HG02870 (cell line): ENCODE measurements around the gene MYH9.
A peak's percentile ranks its signal among the peaks of the same experiment; 100 is the strongest.
"Not testable (repeated sequence)": the region's sequence is repeated elsewhere in the genome, so short reads cannot be mapped to it uniquely, and the experiment has no call there.

Source experiments
- ATAC-seq: cut with Tn5 transposase; IDR thresholded peaks from one replicate; pipeline ENCODE4 v1.9.1; 2021; ENCODE audit warnings: mild to moderate bottlenecking, moderate library complexity; ENCODE audit not compliant: unreplicated experiment

The MYH9 gene

DNA sequence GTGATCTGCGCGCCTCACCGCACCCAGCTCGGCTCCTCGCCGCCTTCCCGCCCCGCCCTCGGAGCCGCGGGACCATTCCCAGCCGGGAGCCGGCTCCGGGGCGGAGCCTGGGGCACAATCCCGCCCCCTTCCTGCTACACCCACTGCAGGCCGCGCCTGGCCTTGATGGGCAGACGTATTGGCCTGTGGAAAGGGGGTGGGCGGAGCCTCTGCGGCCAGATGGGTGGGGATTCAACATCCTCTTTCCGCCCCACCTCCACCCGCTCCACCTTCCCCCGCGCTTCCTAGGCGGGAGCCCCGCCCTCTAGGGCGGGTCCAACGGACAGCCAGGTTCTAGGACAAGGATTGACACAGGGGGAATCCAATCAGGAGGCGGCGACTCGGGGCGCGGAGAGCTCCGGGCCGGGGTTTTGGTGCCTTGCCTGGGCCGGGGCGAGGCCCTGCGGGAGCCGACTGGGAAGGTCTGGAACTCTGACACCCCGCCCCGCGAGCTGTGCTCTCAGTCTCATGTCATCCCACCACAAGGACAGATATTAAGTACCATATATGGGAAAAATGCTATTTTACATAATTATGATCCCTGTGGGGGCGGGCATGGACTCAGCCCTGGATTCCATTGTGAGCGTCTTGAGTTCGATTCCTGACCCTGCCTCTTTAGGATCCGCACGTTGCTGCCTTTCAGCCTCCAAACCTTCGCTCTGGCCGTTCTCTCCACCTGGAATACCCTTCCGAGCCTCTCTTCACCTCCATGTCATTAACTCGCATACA, at the start of gene MYH9:
Gene MYH9 (minus strand): TSS at position 9 of the 768 bp plus-strand sequence. CDS start 38,731 bp downstream, outside the sequence.
- peak; percentile 72 for ATAC-seq

- ATAC-seq = peak; percentile 51
These were observed 48.0 kb upstream of the MYH9 start for GRCh38 chr22:36435516-36436415.

DNA sequence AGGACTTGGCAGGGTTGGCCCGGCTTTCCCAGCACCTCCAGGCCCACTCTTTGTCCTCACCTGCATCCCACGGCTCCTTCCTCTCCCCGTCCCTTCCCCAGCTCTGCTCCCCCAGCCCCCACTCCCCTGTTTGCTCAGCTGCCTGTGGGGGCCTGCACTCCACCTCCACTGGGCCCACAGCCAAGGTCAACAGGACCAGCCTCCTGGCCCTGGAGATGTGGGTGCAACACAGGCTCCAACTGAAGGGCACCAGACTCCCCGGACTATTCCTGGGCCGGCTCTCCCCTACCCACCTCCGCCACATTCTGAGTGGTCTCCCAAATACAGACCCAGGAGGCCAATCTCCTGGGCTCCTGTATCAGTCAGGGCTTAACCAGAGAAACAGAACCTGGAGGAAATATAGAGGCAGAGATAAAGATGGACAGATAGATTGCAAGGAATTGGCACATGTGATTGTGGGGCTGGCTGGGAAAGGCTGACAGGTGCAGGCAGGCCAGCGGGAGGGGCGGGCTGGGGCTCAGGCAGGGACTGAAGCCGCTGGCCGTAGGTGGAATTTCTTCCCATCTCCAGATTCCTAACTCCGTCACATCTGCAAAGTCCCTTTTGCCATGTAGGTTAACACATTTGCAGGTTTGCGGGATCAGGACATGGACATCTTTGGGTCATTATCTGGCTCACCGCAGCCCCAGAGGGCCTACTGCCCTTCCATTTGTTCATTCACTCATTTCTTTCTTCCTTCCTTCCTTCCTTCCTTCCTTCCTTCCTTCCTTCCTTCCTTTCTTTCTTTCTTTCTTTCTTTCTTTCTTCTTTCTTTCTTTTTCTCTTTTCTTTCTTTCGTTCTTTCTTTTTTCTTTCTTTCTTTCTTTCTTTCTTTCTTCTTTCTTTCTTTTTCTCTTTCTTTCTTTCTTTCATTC, 45.8 kb upstream of the MYH9 start:
- ATAC-seq = no peak

DNA sequence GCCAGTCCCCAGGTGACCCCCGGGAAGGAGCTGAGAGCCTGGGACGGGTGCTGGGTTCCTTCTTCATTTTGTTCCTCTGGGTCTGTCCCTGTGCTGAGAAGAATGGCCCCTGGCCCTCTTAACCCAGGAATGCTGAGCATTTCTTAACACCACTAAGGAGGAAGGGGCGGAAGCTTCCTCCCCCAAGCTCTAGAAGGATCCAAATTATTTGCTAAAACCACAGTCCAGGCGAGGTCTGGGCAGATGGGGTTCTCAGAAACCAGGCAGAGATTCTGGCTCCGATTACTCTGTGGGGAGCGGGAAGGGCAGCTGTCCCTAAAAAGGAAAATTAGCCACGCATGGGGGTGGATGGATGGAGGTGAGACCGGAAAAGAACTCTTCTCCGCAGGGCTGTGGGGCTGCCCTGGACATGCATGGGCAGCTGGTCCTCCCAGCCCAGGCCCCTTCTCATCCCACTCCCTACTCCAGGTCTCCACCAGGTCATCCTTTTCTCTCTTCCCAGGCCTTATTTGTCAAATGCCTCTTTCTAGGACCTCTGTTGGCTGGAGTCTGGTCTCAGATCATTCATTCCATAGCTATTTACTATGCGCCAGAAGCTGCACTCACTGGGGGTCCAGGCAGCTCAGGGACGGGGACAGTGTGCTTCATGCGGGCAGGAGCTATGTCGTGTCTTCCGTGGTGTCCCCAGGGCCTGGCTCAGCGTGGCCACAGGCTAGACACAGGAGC, 45.0 kb upstream of the MYH9 start:
- ATAC-seq = no peak

DNA sequence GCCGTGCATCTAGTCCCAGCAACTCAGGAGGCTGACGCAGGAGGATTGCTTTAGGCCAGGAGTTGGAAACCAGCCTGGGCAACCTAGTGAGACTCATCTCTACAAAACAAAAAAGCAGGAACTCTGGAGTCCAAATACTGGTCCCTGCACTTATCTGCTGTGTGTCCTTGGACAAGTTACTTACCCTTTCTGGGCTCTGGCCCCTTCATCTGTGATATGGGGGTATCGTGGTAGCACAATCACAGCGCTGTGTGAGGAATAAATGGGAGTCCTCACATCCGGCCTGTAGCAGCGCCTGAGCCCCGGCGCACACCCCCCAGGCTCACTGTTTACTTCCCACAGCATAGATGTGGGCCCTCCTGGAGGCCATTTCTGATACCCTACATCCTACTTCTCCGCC, 44.2 kb upstream of the MYH9 start:
- no peak for ATAC-seq

- no peak for ATAC-seq
These were observed 43.1 kb upstream of the MYH9 start for GRCh38 chr22:36430863-36431262.

- not testable (repeated sequence) for ATAC-seq
These were observed 40.2 kb upstream of the MYH9 start for GRCh38 chr22:36427952-36428351.

DNA sequence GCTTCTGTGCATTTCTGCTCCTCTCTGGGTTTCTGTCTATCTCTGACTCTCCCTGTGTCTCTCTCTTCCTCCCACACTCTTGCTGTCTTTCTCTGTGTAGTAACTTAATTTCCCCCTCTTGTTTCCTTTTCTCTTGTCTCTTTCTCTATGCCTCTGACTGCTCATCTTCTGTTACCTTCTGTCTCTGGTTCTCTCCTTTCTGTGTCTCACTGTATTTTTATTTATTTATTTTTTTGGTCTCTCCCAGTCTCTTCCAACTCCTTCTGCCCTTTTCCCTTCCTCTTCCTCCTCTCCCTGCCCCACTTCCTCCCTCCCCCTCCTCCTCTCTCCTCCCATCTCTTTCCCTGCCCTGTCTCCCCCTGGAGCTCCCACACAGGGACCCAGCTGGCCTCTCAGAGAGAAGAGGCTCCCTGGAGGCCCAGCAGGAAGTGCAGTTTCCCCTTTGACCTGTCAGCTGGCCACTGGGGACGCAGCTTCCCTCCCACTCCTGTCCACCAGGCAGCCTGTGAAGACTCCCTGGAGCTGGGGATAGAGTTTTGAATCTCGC, 38.3 kb upstream of the MYH9 start:
- ATAC-seq = no peak

GRCh38 chr22:36424901-36425579, 37.3 kb upstream of the MYH9 start:
- ATAC-seq = no peak

- not testable (repeated sequence) for ATAC-seq
These were observed 36.7 kb upstream of the MYH9 start for GRCh38 chr22:36424466-36424865.

GRCh38 chr22:36423461-36424404, 36.0 kb upstream of the MYH9 start:
- no peak for ATAC-seq

- no peak for ATAC-seq
These were observed 34.7 kb upstream of the MYH9 start for GRCh38 chr22:36422287-36423014.

DNA sequence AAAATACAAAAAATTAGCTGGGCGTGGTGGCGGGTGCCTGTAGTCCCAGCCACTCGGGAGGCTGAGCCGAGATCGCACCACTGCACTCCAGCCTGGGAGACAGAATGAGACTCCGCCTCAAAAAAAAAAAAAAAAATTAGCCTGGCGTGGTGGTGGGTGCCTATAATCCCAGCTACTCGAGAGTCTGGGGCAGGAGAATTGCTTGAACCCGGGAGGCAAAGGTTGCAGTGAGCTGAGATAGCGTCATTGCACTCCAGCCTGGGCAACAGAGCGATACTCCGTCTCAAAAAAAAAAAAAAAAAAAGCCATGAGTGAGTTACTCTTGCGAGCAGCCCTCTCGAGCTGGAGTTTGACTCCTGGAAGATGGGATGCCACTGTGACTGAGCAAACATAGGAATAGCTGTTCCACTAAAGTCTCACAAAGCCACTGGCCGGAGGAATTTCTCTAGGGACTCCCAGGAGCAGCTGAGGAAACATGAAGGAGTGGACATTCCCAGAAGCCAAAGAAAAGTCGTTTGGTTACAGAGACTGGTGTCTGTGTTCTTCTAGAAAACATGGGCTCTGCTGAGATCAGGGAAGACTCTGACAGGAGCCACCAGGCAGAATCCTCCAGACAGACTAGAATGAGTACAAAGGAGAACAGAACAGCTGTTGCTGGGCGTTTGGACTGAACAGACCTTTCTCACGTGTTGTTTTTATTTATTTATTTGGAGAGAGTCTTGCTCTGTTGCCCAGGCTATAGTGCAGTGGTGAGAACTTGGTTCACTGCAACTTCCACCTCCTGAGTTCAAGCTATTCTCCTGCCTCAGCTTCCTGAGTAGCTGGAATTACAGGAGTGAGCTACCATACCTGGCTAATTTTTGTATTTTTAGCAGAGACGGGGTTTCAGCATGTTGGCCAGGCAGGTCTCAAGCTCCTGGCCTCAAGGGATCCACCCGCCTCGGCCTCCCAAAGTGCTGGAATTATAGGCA, 32.4 kb upstream of the MYH9 start:
- no peak for ATAC-seq

DNA sequence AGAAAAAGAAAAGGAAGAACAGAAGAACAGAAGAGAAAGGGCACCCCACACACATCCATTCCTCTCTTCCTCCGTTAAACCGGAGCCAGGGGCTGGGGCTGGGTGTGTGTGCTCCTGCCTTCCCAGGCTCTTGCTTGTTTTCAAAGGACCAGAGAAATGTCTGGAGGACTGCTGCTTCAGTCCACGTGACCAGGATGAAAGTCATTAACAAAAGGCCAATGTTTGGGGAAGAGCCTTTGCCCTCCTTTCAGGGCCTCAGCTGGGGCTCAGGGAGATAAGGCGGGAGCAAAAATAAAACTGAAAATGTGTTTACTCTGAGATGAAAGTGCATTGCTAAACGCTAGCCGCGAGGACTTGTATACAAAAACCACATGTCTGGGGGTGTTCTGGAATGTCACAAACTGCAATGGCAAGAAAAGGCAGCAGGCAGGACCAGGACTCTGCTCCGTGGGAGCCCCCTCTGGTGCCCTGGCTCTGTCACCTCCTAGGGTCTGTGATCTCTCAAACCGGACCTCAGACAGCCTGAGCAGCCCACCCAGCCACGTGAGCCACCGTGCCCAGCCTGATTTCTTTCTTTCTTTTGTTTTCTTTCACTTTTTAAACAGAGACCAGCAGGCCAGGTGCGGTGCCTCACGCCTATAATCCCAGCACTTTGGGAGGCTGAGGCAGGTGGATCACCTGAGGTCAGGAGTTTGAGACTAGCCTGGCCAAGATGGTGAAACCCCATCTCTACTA, 31.6 kb upstream of the MYH9 start:
- no peak for ATAC-seq

DNA sequence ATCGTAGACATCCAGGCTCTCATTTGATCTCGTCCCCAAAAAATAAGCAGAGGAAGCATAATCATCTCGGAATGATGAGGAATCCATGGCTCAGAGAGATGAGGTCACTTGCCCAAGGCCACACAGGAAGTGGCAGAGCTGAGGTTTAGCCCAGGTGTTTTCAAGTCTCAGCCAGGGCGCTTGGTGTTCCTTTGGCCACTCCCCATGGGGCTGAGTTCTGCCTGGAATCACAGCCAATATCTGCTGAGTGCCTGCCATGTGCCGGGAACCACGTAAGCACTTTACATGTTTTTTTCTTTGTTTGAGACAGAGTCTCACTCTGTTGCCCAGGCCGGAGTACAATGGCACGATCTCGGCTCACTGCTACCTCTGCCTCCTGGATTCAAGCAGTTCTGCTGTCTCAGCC, 29.5 kb upstream of the MYH9 start:
- no peak for ATAC-seq
